Stimulated activated CD4-positive, alpha-beta T cell treated with anti-CD3 and anti-CD28 coated beads, Interleukin-1b, Interleukin-23, amount 100 ng/mL, for 24 hours (primary cell): ENCODE measurements around the gene FGFR3.

Experiments used
- DNase-seq, 4 experiments: peaks; one replicate each; pipeline ENCODE4 v3.0.0-alpha.2; 2020; ENCODE audit warnings: low read depth in 4 of 4, low spot score in 1 of 4

FGFR3 gene

GRCh38 chr4:1769692-1770091 lies 23.4 kb upstream of the FGFR3 start:
- no peak for DNase-seq

GRCh38 chr4:1770245-1770644 lies 22.8 kb upstream of the FGFR3 start:
- DNase-seq = no peak

GRCh38 chr4:1770791-1771231 lies 22.3 kb upstream of the FGFR3 start:
- DNase-seq = no peak

GRCh38 chr4:1771555-1772305 lies 21.4 kb upstream of the FGFR3 start:
- DNase-seq = no peak

GRCh38 chr4:1772853-1773538 lies 20.1 kb upstream of the FGFR3 start:
- DNase-seq = no peak

- no peak for DNase-seq
Measured at GRCh38 chr4:1773754-1774153, 19.3 kb upstream of the FGFR3 start.

GRCh38 chr4:1775731-1776500 lies 17.2 kb upstream of the FGFR3 start:
- no peak for DNase-seq

- no peak for DNase-seq
Measured at GRCh38 chr4:1776521-1777161, 16.5 kb upstream of the FGFR3 start.

GRCh38 chr4:1777822-1778641 lies 15.1 kb upstream of the FGFR3 start:
- no peak for DNase-seq

GRCh38 chr4:1778642-1779392 lies 14.3 kb upstream of the FGFR3 start:
- DNase-seq = no peak

- DNase-seq = no peak
Measured at GRCh38 chr4:1779588-1780382, 13.3 kb upstream of the FGFR3 start.

GRCh38 chr4:1780435-1780834 lies 12.7 kb upstream of the FGFR3 start:
- no peak for DNase-seq

- DNase-seq = no peak
Measured at GRCh38 chr4:1783015-1783414, 10.1 kb upstream of the FGFR3 start.

- DNase-seq = no peak
Measured at GRCh38 chr4:1783970-1784369, 9.1 kb upstream of the FGFR3 start.

- DNase-seq = no peak
Measured at GRCh38 chr4:1784395-1784788, 8.7 kb upstream of the FGFR3 start.

GRCh38 chr4:1784789-1785591 lies 8.1 kb upstream of the FGFR3 start:
- no peak for DNase-seq

GRCh38 chr4:1785592-1785991 lies 7.5 kb upstream of the FGFR3 start:
- no peak for DNase-seq
